Measurements from ENCODE around the gene SEMA3F.

SEMA3F gene

DNA sequence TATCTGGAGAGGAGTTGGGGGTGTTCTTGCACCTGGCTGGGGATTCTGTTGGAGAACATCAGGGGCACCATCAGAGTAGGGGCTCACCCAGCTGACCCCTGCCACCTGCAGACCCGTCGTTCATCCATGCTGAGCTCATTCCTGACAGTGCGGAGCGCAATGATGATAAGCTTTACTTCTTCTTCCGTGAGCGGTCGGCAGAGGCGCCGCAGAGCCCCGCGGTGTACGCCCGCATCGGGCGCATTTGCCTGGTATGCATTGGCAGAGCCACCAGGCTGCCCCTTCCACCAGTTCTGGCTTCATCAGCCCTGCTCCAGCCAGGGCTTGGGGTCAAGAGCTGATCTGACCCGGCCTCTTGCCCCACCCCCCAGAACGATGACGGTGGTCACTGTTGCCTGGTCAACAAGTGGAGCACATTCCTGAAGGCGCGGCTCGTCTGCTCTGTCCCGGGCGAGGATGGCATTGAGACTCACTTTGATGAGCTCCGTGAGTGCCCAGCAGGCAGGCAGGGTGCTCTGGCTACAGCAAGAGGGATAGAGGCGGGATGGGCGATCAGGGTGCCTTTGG is 27.5 kb downstream of the SEMA3F start:
- no peak overlapping the region for H3K4me3 ChIP-seq (ENCODE audit: control insufficient read depth, low read depth, low read length)
- TF ChIP-seq CTCF (conservative IDR thresholded peaks at IDR 0.05; ENCODE audit: control insufficient read depth, insufficient read depth, low read depth, low read length) = no peak
- no peak for DNase-seq (ENCODE audit: low read depth)

DNA sequence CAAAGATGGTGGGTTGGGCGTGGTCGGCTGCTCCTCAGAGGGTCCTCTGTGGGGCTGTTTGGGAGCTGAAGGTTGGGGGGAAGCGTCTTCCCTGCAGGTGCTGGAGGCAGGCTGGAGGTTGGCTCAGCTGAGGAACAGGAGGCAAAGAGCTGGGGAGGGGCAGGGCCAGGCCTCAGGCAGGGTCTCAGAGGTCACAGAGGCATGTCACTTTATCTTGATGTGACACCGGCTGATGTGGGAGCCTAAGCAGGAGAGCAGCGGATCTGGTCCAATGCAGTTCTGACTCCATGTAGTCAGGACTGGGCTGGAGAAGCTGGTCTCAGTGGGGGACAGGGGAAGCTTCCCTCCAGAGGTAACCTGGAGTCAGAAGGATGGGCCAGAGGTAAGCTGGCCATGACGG is 28.6 kb downstream of the SEMA3F start:
- no peak overlapping the region for H3K4me3 ChIP-seq (ENCODE audit: control insufficient read depth, low read depth, low read length)
- no peak for DNase-seq (ENCODE audit: low read depth)
- no peak for TF ChIP-seq CTCF (conservative IDR thresholded peaks at IDR 0.05; ENCODE audit: control insufficient read depth, insufficient read depth, low read depth, low read length)

DNA sequence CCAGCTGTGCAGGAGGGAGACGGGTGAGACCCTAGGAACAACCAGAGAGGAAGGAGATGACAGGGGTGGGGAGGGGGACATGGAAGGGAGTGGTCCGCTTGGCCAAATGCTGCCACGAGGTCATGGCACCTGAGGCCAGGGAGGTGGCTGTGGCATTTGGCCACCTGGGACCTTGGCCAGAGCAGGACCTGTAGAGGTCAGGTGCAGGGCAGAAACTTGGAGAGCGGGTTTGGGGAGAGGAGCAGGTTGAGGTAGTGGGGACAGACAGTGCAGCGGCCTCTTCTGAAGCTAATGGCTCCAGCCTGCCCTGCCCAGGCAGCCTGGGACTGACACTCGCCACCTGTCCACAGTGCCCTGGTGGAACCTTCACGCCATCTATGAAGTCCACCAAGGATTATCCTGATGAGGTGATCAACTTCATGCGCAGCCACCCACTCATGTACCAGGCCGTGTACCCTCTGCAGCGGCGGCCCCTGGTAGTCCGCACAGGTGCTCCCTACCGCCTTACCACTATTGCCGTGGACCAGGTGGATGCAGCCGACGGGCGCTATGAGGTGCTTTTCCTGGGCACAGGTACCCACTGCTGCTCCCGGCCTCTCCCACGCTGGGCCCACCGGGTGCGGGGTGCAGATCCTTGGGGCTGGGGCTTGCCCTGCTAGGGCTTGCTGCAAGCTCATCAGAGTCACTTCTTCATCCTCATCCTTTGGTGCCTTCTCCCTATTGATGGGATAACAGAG is 29.3 kb downstream of the SEMA3F start:
- no peak for DNase-seq (ENCODE audit: low read depth)
- no peak overlapping the region for H3K4me3 ChIP-seq (ENCODE audit: control insufficient read depth, low read depth, low read length)
- TF ChIP-seq CTCF (conservative IDR thresholded peaks at IDR 0.05; ENCODE audit: control insufficient read depth, insufficient read depth, low read depth, low read length) = no peak

DNA sequence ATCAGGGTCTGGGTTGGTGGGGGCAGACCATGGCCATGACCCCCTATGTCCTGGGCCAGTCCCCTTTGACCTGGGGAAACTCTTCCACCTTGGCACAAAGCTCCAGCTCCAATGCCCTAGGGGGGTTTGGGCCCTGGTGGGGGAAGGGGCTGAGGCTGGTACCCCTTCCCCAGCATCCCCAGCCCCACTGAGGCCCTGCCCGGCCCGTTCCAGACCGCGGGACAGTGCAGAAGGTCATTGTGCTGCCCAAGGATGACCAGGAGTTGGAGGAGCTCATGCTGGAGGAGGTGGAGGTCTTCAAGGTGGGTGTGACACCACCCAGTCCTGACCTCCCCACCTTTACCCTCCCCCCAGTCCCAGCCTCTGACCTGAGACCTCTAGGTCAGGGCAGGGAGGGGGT is 30.1 kb downstream of the SEMA3F start:
- DNase-seq (ENCODE audit: low read depth) = no peak
- TF ChIP-seq CTCF (conservative IDR thresholded peaks at IDR 0.05; ENCODE audit: control insufficient read depth, insufficient read depth, low read depth, low read length) = no peak
- H3K4me3 ChIP-seq (ENCODE audit: control insufficient read depth, low read depth, low read length) = no peak overlapping the region

- H3K4me3 ChIP-seq (ENCODE audit: control insufficient read depth, low read depth, low read length) = no peak overlapping the region
- no peak for DNase-seq (ENCODE audit: low read depth)
- no peak for TF ChIP-seq CTCF (conservative IDR thresholded peaks at IDR 0.05; ENCODE audit: control insufficient read depth, insufficient read depth, low read depth, low read length)
Observed at GRCh38 chr3:50186096-50186495, 31.0 kb downstream of the SEMA3F start.

- no peak overlapping the region for H3K4me3 ChIP-seq (ENCODE audit: control insufficient read depth, low read depth, low read length)
- TF ChIP-seq CTCF (conservative IDR thresholded peaks at IDR 0.05; ENCODE audit: control insufficient read depth, insufficient read depth, low read depth, low read length) = no peak
- no peak for DNase-seq (ENCODE audit: low read depth)
Observed at GRCh38 chr3:50187750-50188149, 32.6 kb downstream of the SEMA3F start.
